NCI-H2107 (cell line): Measurements from ENCODE around the gene WNK1.
"Not testable (repeated sequence)": the region's sequence is repeated elsewhere in the genome, so short reads cannot be mapped to it uniquely, and the experiment has no call there.

ENCODE experiments used
- DNase-seq: peaks from one replicate; lab custom pipeline; 2025; lab: John Stamatoyannopoulos, UW

WNK1 gene

DNA sequence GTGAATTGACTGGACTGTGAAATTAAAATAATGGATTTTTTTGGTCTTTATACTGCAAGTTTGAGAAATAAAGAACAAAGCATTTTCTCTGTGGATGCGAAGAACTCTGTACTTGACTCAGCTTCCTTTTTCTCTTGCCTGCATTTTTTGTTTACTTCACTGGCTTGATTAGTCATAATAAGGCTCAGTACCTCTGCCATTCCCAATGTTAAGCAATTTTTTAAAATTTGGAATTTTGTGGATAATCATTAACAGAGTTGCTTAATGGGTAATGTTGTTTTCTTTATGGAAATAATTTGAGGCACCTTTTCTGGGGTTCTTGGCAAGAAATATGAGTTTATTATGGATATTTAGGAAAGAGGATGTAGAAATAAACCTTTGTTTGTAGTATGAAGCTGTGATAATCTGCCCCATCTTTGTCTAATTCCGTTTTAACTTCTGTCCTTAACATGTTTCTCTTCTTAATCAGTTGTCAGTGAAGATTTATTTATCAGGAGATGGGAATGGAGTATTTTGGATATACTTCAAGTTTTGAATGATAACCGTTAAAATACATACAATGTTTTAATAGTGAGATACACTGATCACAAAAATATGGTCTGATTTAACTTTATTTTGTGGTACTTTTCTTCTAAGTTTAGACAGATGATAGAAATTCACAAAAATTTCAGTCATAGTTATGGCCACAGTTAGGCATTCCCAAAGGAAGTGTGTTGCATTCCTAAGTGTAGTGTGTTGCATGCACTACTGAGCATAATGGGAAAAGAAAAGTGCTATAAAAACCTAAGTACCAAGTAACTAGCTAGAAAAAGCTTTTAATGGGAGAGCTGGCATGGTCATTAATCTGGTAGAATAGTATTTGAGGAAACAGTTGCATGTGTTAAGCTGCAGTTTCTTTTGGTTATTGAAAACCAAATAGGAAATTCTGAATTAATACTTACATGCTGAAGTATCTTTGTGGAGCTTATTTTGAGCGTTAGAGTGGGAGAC, 27.7 kb downstream of the WNK1 start:
- no peak for DNase-seq

GRCh38 chr12:780750-781379, 28.5 kb downstream of the WNK1 start:
- DNase-seq, result no peak

- no peak for DNase-seq
Measured at GRCh38 chr12:785706-786105, 33.3 kb downstream of the WNK1 start.

DNA sequence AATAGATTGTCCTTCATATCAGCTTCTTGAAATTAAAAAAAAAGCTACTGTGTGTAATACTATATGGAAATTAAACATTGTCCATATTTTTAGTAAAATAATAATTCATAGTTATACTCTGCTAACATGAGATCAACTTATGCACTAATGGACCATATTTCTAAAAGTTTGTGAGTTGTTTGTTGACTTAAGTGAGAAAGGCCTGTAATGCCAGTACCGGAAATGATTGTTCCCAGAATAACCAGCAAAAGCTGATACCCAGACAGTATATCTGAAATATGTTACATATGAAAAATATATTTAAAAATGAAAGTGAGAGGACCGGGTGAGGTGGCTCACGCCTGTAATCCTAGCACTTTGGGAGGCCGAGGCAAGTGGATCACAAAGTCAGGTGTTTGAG, 35.9 kb downstream of the WNK1 start:
- DNase-seq, result no peak

- not testable (repeated sequence) for DNase-seq
Measured at GRCh38 chr12:788762-789161, 36.4 kb downstream of the WNK1 start.

GRCh38 chr12:789852-790563, 37.6 kb downstream of the WNK1 start:
- DNase-seq, result no peak

- DNase-seq, result no peak
Measured at GRCh38 chr12:790608-791007, 38.2 kb downstream of the WNK1 start.

GRCh38 chr12:793037-793436, 40.7 kb downstream of the WNK1 start:
- no peak for DNase-seq

DNA sequence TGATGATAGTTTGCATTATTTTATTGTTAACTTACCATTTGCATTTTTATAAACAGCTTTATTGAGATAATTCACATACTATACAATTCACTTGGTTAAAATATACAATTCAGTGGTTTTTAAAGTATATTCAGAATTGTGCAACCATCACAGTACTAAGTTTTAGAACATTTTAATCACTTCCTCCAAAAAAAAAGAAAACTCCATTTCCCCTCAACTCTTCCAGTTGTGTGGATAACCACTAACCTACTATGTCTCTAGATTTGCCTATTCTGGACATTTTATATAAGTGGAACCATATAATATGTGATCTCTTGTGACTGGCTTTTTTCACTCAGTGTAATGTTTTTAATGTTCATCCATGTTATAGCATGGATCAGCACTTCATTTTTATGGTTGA, 41.3 kb downstream of the WNK1 start:
- no peak for DNase-seq

DNA sequence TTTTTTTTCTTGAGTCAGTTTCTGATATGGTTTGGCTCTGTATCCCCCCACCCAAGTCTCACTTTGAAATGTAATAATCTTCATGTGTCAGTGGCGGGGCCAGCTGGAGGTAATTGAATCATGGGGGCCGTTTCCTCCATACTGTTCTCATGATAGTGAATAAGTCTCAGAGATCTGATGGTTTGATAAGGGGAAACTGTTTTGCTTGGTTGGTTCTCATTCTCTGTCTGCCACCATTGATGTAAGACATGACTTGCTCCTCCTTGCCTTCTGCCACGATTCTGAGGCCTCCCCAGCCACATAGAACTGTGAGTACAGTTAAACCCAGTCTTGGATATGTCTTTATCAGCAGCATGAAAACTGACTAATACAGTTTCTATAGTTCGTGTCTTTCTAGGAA, 42.9 kb downstream of the WNK1 start:
- DNase-seq, result no peak

DNA sequence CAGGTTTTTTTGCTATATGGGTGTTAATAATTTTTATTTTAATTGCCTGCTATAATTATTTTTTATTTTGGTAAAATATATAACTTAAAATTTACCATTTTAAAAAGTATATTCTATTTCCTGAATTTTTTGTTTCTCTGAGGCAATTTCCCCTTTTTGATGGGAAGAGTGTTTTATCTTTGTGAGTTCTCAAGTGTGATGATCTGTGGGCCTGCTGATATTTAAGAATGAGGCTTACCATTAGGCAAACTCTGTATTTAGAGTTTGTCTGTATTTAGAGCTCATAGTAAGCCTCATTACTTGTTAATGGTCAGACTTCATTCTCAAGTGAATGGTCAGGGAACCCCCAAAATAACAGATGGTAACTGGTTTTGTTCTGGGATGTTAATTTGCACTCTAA, 48.0 kb downstream of the WNK1 start:
- no peak for DNase-seq

GRCh38 chr12:802242-803120, 50.1 kb downstream of the WNK1 start:
- DNase-seq, result no peak

DNA sequence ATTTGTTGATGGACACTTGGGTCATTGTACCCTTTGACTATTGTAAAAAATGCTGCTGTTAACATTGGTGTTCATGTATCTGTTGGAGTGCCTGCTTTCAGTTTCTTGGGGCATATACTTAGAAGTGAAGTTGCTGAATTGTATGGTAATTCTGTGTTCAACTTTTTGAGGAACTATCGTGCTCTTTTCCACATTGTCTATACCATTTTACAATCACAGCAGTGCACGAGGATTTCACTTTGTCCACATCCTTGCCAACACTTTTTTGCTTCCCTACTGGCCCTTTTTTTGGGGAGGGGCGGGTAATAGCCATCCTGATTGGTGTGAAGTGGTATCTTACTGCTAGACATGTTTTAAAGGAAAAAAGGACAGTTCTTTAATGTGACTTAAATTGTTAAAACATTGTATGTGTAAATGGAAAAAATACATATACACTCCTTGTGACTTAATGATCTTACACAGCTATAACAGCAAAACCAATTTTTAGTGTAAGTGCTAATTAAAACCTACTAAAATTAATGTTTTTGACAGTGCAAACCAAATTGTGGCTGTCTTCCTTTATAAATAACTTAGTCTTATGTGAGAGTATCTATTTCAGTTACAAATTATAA, 52.7 kb downstream of the WNK1 start:
- DNase-seq, result no peak

DNA sequence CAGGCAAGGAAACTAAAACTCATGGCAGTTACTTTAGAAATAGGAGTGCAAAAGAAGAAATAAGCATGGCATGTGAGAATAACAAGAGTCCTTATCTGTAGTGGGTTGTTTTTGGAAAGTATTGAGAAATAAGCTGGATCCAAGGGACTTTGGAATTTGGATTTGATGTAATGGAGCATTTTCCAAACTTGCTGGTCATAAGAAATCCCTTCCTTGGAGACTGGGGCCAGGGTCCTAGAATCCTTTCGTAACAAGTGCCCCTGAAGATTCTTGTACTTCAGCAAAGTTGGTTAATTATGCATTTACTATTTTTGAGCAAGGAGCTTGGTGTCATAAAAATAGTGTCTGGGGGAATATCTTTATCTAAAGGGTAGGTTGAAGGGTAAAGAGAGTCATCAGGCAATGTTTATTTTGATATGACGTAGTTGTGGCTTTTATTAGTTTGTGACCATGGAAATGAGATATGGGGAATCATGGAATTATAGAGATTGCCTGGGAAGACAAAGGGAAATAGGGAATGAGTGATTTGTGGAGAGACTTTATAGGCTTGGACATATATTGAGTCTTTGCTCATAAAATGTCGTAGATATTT, 53.9 kb downstream of the WNK1 start:
- DNase-seq, result no peak

DNA sequence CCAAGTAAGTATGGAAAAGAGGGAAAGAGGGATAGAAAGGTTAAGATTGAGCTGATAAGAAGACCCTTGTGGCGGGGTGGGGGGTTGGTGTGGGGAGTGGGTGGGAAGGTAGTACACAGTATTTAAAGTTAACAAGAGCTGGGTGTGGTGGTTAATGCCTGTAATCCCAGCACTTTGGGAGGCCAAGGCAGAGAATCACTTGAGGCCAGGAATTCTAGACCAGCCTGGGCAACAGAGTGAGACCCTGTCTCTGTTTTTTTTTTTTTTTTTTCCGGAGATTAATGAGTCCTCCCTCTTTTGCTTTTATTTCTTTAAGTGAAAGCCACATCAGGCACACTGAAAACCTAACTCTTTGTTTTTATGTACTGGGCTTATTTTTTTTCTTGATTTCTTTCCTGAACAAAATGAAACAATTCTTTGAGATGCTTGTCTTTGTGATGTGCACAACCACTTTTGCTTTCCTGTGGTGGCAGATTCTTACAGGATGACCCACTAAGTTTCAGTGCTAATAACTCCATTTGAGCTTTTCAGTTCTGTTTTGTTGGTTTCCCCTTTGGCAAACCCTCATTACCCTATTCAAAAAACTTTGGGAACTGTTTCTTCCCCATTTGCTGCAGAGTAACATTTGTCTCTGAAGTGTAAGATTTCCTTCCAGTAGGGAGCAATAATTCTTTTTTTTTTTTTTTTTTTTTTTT, 54.8 kb downstream of the WNK1 start:
- DNase-seq, result no peak

- DNase-seq, result no peak
Measured at GRCh38 chr12:810116-810515, 57.7 kb downstream of the WNK1 start.

DNA sequence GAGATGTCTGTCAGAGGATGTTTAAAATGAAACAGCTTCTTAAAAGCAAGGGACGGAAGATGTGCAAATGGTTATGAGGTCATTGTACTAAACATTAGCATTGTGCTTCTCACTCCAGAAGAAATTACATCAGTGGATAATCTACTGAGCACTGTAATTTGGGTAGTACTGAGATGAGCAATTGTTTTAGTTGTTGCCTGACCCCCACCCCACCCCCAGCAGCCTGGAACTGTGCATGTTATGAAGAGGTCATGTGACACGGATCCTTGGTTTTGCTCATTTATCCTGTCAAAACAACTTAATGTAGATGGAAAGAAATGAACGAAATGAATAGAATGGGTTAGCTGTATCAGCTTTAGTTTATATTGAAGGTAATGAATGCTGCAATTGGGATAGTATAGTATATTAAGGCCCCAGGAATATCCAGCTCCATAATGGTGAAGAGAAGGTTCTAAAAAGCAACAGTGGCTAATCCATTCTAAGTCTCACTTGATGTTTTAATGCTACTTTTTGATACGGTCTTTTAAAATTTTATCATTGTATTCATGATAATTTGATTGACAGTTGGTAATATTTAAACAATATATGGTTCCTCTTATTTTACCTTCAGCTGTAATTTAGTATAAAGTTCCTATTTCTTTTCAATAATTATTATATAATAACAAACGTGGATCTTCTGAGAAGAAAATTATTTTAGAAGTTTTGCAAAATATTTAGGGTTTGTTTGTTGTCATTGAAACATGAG, 58.5 kb downstream of the WNK1 start:
- no peak for DNase-seq

- no peak for DNase-seq
Measured at GRCh38 chr12:812950-813349, 60.6 kb downstream of the WNK1 start.

DNA sequence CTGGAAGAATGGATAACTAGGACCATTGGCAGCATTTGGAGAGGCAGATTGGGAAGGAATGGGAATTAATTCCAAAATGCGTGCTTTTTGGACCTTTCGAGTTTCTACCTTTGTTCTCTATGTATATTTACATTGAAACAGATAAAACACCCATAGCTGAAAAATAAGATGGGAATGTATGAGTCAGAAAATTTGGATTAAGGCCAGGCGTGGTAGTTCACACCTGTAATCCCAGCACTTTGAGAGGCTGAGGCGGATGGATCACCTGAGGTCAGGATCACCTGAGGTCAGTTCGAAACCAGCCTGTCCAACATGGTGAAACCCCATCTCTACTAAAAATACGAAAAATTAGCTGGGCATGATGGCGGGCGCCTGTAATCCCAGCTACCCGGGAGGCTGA, 65.1 kb downstream of the WNK1 start:
- DNase-seq, result not testable (repeated sequence)
